Occipital lobe (tissue), 2 donors: ENCODE data around the gene COMMD2. TPM values are rescaled to one million over a fixed set of nuclear protein-coding genes. Genes with fewer than 3 reads are reported as not detected.

ENCODE experiments used
- DNase-seq: peaks from one replicate; lab custom pipeline; 2025; lab: John Stamatoyannopoulos, UW
- total RNA-seq: library from RNA; depleted of rRNA; stranded (reverse); fragments of >200 nt; gene quantifications from one replicate; pipeline ENCODE4 v1.2.3, GENCODE V29; 2014

COMMD2 gene
- 126 TPM for total RNA-seq

- peak; percentile 76 for DNase-seq
Measured at GRCh38 chr3:149752051-149752787, at the start of gene COMMD2. Gene COMMD2 (minus strand): TSS chr3:149752489. CDS start chr3:149752444, 45 bp downstream.

- DNase-seq: no peak
Measured at GRCh38 chr3:149801639-149802038, 49.4 kb upstream of the COMMD2 start.

GRCh38 chr3:149801195-149801594, 48.9 kb upstream of the COMMD2 start:
- DNase-seq: no peak

GRCh38 chr3:149800693-149801092, 48.4 kb upstream of the COMMD2 start:
- DNase-seq: no peak

- no peak for DNase-seq
Measured at GRCh38 chr3:149796026-149796425, 43.7 kb upstream of the COMMD2 start.

- DNase-seq: no peak
Measured at GRCh38 chr3:149792452-149793270, 40.4 kb upstream of the COMMD2 start, which contains the start of gene ANKUB1. Gene ANKUB1 (minus strand): TSS chr3:149792554. CDS start chr3:149792366, 188 bp downstream.

GRCh38 chr3:149790698-149791097, 38.4 kb upstream of the COMMD2 start:
- no peak for DNase-seq

- no peak for DNase-seq
Measured at GRCh38 chr3:149790268-149790667, 38.0 kb upstream of the COMMD2 start.

- no peak for DNase-seq
Measured at GRCh38 chr3:149784064-149784704, 31.9 kb upstream of the COMMD2 start.

GRCh38 chr3:149783576-149783975, 31.3 kb upstream of the COMMD2 start:
- no peak for DNase-seq

GRCh38 chr3:149781741-149782140, 29.5 kb upstream of the COMMD2 start:
- DNase-seq: no peak

GRCh38 chr3:149781211-149781610, 28.9 kb upstream of the COMMD2 start:
- DNase-seq: no peak

GRCh38 chr3:149777414-149778214, 25.3 kb upstream of the COMMD2 start:
- DNase-seq: no peak

GRCh38 chr3:149776170-149776569, 23.9 kb upstream of the COMMD2 start:
- no peak for DNase-seq

GRCh38 chr3:149772861-149773260, 20.6 kb upstream of the COMMD2 start:
- DNase-seq: no peak

GRCh38 chr3:149771652-149772271, 19.5 kb upstream of the COMMD2 start:
- DNase-seq: no peak

- no peak for DNase-seq
Measured at GRCh38 chr3:149770246-149770645, 18.0 kb upstream of the COMMD2 start.

- DNase-seq: no peak
Measured at GRCh38 chr3:149768704-149769103, 16.4 kb upstream of the COMMD2 start.

GRCh38 chr3:149767720-149768119, 15.4 kb upstream of the COMMD2 start:
- DNase-seq: peak; percentile 48

GRCh38 chr3:149765762-149766334, 13.6 kb upstream of the COMMD2 start:
- no peak for DNase-seq
